Sigmoid colon (tissue), 4 donors: ENCODE measurements around the gene CCDC157.

ENCODE experiments used
- EP300 ChIP-seq, 4 donors: sonication (generic); formaldehyde crosslinking; IDR thresholded peaks; one replicate each; pipeline ENCODE4 v1.6.1; 2017; ENCODE audit warnings: antibody characterized with exemption in 4 of 4
- POLR2A ChIP-seq, 2 donors: fragments of 450-650 bp; IDR thresholded peaks; one replicate each; pipeline ENCODE4 v1.6.1; 2016; ENCODE audit warnings: antibody characterized with exemption in 2 of 2, mild to moderate bottlenecking in 2 of 2, moderate library complexity in 2 of 2
- POLR2AphosphoS5 ChIP-seq, 4 donors: sonication (generic); formaldehyde crosslinking; IDR thresholded peaks; one replicate each; pipeline ENCODE4 v1.6.1; 2017; ENCODE audit warnings: antibody characterized with exemption in 4 of 4
- TF ChIP-seq, protein P1 (sequence below), 4 experiments: fragments of 450-650 bp in 3 of 4; fragments of 200-600 bp in 1 of 4; IDR thresholded peaks; one replicate each; pipeline ENCODE4 v1.5.1; 2016 to 2019; ENCODE audit warnings: antibody characterized with exemption in 4 of 4, mild to moderate bottlenecking in 3 of 4, moderate library complexity in 2 of 4

DNA sequence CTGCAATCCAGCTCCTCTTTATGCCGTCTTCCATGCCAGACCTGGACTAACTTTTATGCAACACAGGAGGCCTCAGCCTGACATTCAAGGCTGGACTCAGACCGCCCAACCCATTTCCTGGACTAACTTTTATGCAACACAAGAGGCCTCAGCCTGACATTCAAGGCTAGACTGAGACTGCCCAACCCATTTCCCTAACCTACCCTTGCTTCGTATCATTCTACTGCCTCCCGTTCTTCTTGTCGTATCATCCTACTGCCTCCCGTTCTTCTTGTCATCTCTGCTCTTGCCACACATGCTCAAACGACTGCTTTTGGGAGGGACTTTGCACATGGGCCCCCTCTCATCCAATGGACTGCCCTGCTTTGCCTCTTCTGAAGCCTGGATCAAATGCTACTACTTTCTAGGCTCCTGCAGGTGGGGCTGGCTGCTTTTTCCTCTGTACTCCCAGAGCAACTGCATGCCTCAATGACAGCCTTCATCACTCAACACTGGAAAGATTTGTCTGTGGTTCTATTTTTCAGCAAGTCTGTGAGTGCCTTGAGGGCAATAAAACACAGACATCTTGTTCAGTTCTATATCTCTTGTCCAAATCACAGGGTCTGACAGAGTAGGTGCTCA, 37.9 kb upstream of the CCDC157 start:
- TF ChIP-seq, protein P1, sequence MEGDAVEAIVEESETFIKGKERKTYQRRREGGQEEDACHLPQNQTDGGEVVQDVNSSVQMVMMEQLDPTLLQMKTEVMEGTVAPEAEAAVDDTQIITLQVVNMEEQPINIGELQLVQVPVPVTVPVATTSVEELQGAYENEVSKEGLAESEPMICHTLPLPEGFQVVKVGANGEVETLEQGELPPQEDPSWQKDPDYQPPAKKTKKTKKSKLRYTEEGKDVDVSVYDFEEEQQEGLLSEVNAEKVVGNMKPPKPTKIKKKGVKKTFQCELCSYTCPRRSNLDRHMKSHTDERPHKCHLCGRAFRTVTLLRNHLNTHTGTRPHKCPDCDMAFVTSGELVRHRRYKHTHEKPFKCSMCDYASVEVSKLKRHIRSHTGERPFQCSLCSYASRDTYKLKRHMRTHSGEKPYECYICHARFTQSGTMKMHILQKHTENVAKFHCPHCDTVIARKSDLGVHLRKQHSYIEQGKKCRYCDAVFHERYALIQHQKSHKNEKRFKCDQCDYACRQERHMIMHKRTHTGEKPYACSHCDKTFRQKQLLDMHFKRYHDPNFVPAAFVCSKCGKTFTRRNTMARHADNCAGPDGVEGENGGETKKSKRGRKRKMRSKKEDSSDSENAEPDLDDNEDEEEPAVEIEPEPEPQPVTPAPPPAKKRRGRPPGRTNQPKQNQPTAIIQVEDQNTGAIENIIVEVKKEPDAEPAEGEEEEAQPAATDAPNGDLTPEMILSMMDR (IDR thresholded peaks at IDR 0.05) = no peak
- TF ChIP-seq POLR2AphosphoS5 (IDR thresholded peaks at IDR 0.05) (no peak), POLR2A (IDR thresholded peaks at IDR 0.05) (no peak), EP300 (IDR thresholded peaks at IDR 0.05) (no peak)
